ENCODE measurements around the gene TMEM139. TPM values are rescaled to one million over a fixed set of nuclear protein-coding genes. Genes with fewer than 3 reads are reported as not detected.
"Not testable (repeated sequence)": the region's sequence is repeated elsewhere in the genome, so short reads cannot be mapped to it uniquely, and the experiment has no call there.

The TMEM139 gene
- total RNA-seq, 2 donors from 2014 or later, result 1.6 to 2.3 TPM

DNA sequence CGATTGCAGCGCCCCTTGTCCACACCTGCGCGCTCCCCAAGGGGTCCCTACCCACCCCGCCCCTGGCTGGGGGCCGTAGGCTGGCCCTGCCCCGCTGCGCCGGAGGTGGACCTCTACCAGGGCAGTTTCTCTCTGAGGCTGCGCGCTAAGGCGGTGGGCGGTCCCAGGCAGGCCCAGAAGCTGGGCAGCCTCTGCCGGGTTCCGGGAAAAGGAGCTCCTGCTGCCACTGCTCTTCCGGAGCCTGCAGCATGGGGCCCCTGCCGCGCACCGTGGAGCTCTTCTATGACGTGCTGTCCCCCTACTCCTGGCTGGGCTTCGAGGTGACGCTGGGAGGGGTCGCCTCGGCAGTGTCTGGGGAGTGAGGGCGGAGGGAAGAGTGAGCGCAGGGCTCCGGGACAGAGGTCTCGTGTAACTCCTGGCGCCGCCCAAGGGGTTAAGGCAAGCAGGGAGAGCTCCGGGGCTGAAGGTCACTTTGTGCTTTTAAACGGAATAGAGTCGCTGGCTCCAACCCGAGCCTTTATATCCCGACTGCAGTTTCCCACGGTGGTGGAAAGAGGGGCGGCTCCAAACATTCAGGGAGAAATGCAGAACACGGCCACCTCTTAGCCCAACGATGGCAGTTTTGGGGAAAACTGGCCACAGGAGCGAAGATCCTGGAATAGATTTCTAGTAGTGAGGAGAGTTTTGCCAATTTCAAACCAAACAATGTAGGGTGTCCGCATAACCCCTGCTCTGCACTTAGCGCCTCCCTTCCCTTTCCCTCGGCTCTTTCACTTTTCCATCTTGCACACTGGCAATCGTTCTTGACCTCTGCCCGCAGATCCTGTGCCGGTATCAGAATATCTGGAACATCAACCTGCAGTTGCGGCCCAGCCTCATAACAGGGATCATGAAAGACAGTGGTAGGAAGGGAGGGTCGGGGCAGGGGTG lies 21.2 kb upstream of the TMEM139 start, which contains the start of gene GSTK1:
GSTK1 (plus strand) TSS at position 176 of the 930 bp plus-strand sequence; CDS start at position 249, 73 bp downstream.
- 11 to 12% methylated on average over 30 to 48 of the region's 48 CpGs for WGBS, 2 experiments (ENCODE audit: insufficient coverage in 1 of 2, insufficient read length in 1 of 2)
- Mint-ChIP-seq H3K27me3 (ENCODE audit: insufficient read depth) (peaks cover 5% of the 10 kb centered on the region), H3K27ac (peak within 1 kb of the TSS; percentile 94), H3K36me3 (ENCODE audit: low read depth) (peaks cover 12% of the 10 kb centered on the region), H3K4me3 (peak within 1 kb of the TSS; percentile 91), H3K4me1 (peaks cover 5% of the 10 kb centered on the region), H3K9me3 (peaks cover 2% of the 10 kb centered on the region)
- DNase-seq, result peak; percentile 92
- peaks cover 7% of the 10 kb centered on the region for H3K9me3 ChIP-seq (ENCODE audit: control insufficient read depth, low read length)
- peaks cover 14% of the 10 kb centered on the region for H3K36me3 ChIP-seq (ENCODE audit: control insufficient read depth, insufficient read depth, low read length)
- TF ChIP-seq, protein P1, sequence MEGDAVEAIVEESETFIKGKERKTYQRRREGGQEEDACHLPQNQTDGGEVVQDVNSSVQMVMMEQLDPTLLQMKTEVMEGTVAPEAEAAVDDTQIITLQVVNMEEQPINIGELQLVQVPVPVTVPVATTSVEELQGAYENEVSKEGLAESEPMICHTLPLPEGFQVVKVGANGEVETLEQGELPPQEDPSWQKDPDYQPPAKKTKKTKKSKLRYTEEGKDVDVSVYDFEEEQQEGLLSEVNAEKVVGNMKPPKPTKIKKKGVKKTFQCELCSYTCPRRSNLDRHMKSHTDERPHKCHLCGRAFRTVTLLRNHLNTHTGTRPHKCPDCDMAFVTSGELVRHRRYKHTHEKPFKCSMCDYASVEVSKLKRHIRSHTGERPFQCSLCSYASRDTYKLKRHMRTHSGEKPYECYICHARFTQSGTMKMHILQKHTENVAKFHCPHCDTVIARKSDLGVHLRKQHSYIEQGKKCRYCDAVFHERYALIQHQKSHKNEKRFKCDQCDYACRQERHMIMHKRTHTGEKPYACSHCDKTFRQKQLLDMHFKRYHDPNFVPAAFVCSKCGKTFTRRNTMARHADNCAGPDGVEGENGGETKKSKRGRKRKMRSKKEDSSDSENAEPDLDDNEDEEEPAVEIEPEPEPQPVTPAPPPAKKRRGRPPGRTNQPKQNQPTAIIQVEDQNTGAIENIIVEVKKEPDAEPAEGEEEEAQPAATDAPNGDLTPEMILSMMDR (conservative IDR thresholded peaks at IDR 0.05), result no peak
- H3K27ac ChIP-seq (ENCODE audit: low read depth, low read length), result peak within 1 kb of the TSS; percentile 32
- peak within 1 kb of the TSS; percentile 74 for H3K9ac ChIP-seq (ENCODE audit: extremely low read depth, low read length, poor library complexity, severe bottlenecking)
- no peaks in the 10 kb centered on the region for H3K27me3 ChIP-seq (ENCODE audit: control insufficient read depth, insufficient read depth, low read length, poor library complexity, severe bottlenecking)
- H3K4me3 ChIP-seq (ENCODE audit: low read length), result peak within 1 kb of the TSS; percentile 95
- H3K4me1 ChIP-seq (ENCODE audit: control insufficient read depth, insufficient read depth, low read length), result no peaks in the 10 kb centered on the region

- Histone ChIP-seq H3K36me3 (ENCODE audit: control insufficient read depth, insufficient read depth, low read length) (peaks cover 20% of the 10 kb centered on the region), H3K4me3 (ENCODE audit: low read length) (peak overlapping the region; percentile 95)
- Mint-ChIP-seq H3K4me3 (peak overlapping the region; percentile 91), H3K36me3 (ENCODE audit: low read depth) (peaks cover 17% of the 10 kb centered on the region)
- not testable (repeated sequence) for H3K4me1 Mint-ChIP-seq; H3K27me3 Mint-ChIP-seq (ENCODE audit: insufficient read depth); H3K27me3 ChIP-seq (ENCODE audit: control insufficient read depth, insufficient read depth, low read length, poor library complexity, severe bottlenecking); H3K27ac ChIP-seq (ENCODE audit: low read depth, low read length); H3K9me3 Mint-ChIP-seq; H3K4me1 ChIP-seq (ENCODE audit: control insufficient read depth, insufficient read depth, low read length); H3K9me3 ChIP-seq (ENCODE audit: control insufficient read depth, low read length); H3K27ac Mint-ChIP-seq; H3K9ac ChIP-seq (ENCODE audit: extremely low read depth, low read length, poor library complexity, severe bottlenecking); DNase-seq
- WGBS, 2 experiments (ENCODE audit: insufficient coverage in 1 of 2, insufficient read length in 1 of 2), result 91 to 94% methylated on average over 11 to 15 of the region's 15 CpGs
These were observed 20.6 kb upstream of the TMEM139 start for GRCh38 chr7:143264196-143264568.

GRCh38 chr7:143265017-143265693 lies 19.6 kb upstream of the TMEM139 start:
- peaks cover 22% of the 10 kb centered on the region for H3K36me3 Mint-ChIP-seq (ENCODE audit: low read depth)
- TF ChIP-seq, protein P1 (conservative IDR thresholded peaks at IDR 0.05), result no peak
- peaks cover 2% of the 10 kb centered on the region for H3K9me3 Mint-ChIP-seq
- no peak overlapping the region for H3K4me3 ChIP-seq (ENCODE audit: low read length)
- H3K9ac ChIP-seq (ENCODE audit: extremely low read depth, low read length, poor library complexity, severe bottlenecking), result no peak overlapping the region
- H3K27ac Mint-ChIP-seq, result no peak overlapping the region
- peaks cover 5% of the 10 kb centered on the region for H3K27me3 Mint-ChIP-seq (ENCODE audit: insufficient read depth)
- 87 to 95% methylated on average over 5 to 15 of the region's 15 CpGs for WGBS, 2 experiments (ENCODE audit: insufficient coverage in 1 of 2, insufficient read length in 1 of 2)
- H3K36me3 ChIP-seq (ENCODE audit: control insufficient read depth, insufficient read depth, low read length), result peaks cover 24% of the 10 kb centered on the region
- no peaks in the 10 kb centered on the region for H3K4me1 ChIP-seq (ENCODE audit: control insufficient read depth, insufficient read depth, low read length)
- H3K4me1 Mint-ChIP-seq, result peaks cover 5% of the 10 kb centered on the region
- H3K27ac ChIP-seq (ENCODE audit: low read depth, low read length), result no peak overlapping the region
- DNase-seq, result no peak
- peaks cover 7% of the 10 kb centered on the region for H3K9me3 ChIP-seq (ENCODE audit: control insufficient read depth, low read length)
- H3K4me3 Mint-ChIP-seq, result no peak overlapping the region
- H3K27me3 ChIP-seq (ENCODE audit: control insufficient read depth, insufficient read depth, low read length, poor library complexity, severe bottlenecking), result no peaks in the 10 kb centered on the region

All from endodermal cell (in vitro differentiated cells).